Measurements from ENCODE around the gene DNAJB4. TPM values are rescaled to one million over a fixed set of nuclear protein-coding genes. Genes with fewer than 3 reads are reported as not detected.
"Not testable (repeated sequence)": the region's sequence is repeated elsewhere in the genome, so short reads cannot be mapped to it uniquely, and the experiment has no call there.

The DNAJB4 gene
- polyA plus RNA-seq, 4 donors, result 3.8 to 25.6 (median 8.5) TPM

- FAIRE-seq, result no peak
- H3K4me1 ChIP-seq (ENCODE audit: control insufficient read depth in 3 of 3, insufficient read depth in 2 of 3, low read depth in 1 of 3, low read length in 2 of 3), result peaks cover 0 to 13% (median 0%) of the 10 kb centered on the region in 3 donors
- 77 to 93% (median 89%) methylated on average over 4 of the region's 4 CpGs for WGBS, 3 donors
Observed at GRCh38 chr1:78007677-78008341, 3.1 kb downstream of the DNAJB4 start.

GRCh38 chr1:78009276-78009675, 4.5 kb downstream of the DNAJB4 start:
- FAIRE-seq, result no peak
- no peaks in the 10 kb centered on the region for H3K27me3 ChIP-seq (ENCODE audit: control insufficient read depth in 3 of 3, insufficient read depth in 3 of 3, low read length in 3 of 3)
- H3K36me3 ChIP-seq (ENCODE audit: control insufficient read depth in 3 of 3, insufficient read depth in 2 of 3, low read depth in 1 of 3, low read length in 3 of 3), result peaks cover 0 to 6% (median 0%) of the 10 kb centered on the region in 3 donors
- H3K4me1 ChIP-seq (ENCODE audit: control insufficient read depth in 3 of 3, insufficient read depth in 2 of 3, low read depth in 1 of 3, low read length in 2 of 3), result peaks cover 0 to 13% (median 0%) of the 10 kb centered on the region in 3 donors
- H3K4me3 ChIP-seq (ENCODE audit: low read depth in 1 of 3, low read length in 3 of 3), result no peak overlapping the region
- DNase-seq, result no peak
- no peaks in the 10 kb centered on the region for H3K9me3 ChIP-seq (ENCODE audit: control insufficient read depth in 2 of 2, insufficient read depth in 1 of 2, low read depth in 1 of 2, low read length in 1 of 2)
- no peak overlapping the region for H3K27ac ChIP-seq (ENCODE audit: low read depth in 1 of 3, low read length in 2 of 3)
- WGBS, 3 donors, result 84 to 94% (median 89%) methylated on average over 3 of the region's 3 CpGs

More at GRCh38 chr1:78007677-78008341, 3.1 kb downstream of the DNAJB4 start:
- Histone ChIP-seq H3K27me3 (ENCODE audit: control insufficient read depth in 3 of 3, insufficient read depth in 3 of 3, low read length in 3 of 3) (no peaks in the 10 kb centered on the region), H3K4me3 (ENCODE audit: low read depth in 1 of 3, low read length in 3 of 3) (no peak overlapping the region), H3K9me3 (ENCODE audit: control insufficient read depth in 2 of 2, insufficient read depth in 1 of 2, low read depth in 1 of 2, low read length in 1 of 2) (no peaks in the 10 kb centered on the region), H3K36me3 (ENCODE audit: control insufficient read depth in 3 of 3, insufficient read depth in 2 of 3, low read depth in 1 of 3, low read length in 3 of 3) (no peaks in the 10 kb centered on the region), H3K27ac (ENCODE audit: low read depth in 1 of 3, low read length in 2 of 3) (no peak overlapping the region)
- DNase-seq, result no peak

GRCh38 chr1:78009836-78010235, 5.1 kb downstream of the DNAJB4 start:
- no peak overlapping the region for H3K4me3 ChIP-seq (ENCODE audit: low read depth in 1 of 3, low read length in 3 of 3)
- no peak for FAIRE-seq
- DNase-seq, result no peak
- H3K27me3 ChIP-seq (ENCODE audit: control insufficient read depth in 3 of 3, insufficient read depth in 3 of 3, low read length in 3 of 3), result no peaks in the 10 kb centered on the region
- H3K4me1 ChIP-seq (ENCODE audit: control insufficient read depth in 3 of 3, insufficient read depth in 2 of 3, low read depth in 1 of 3, low read length in 2 of 3), result peaks cover 0 to 13% (median 0%) of the 10 kb centered on the region in 3 donors
- no peaks in the 10 kb centered on the region for H3K9me3 ChIP-seq (ENCODE audit: control insufficient read depth in 2 of 2, insufficient read depth in 1 of 2, low read depth in 1 of 2, low read length in 1 of 2)
- WGBS, 3 donors, result 76 to 85% (median 82%) methylated on average over 3 of the region's 3 CpGs
- no peak overlapping the region for H3K27ac ChIP-seq (ENCODE audit: low read depth in 1 of 3, low read length in 2 of 3)
- H3K36me3 ChIP-seq (ENCODE audit: control insufficient read depth in 3 of 3, insufficient read depth in 2 of 3, low read depth in 1 of 3, low read length in 3 of 3), result peaks cover 0 to 10% (median 0%) of the 10 kb centered on the region in 3 donors

- Histone ChIP-seq H3K36me3 (ENCODE audit: control insufficient read depth in 3 of 3, insufficient read depth in 2 of 3, low read depth in 1 of 3, low read length in 3 of 3) (peaks cover 0 to 10% (median 0%) of the 10 kb centered on the region in 3 donors), H3K4me1 (ENCODE audit: control insufficient read depth in 3 of 3, insufficient read depth in 2 of 3, low read depth in 1 of 3, low read length in 2 of 3) (peaks cover 0 to 11% (median 0%) of the 10 kb centered on the region in 3 donors), H3K27ac (ENCODE audit: low read depth in 1 of 3, low read length in 2 of 3) (peak overlapping the region in 1 of 3 donors; percentile 59), H3K9me3 (ENCODE audit: control insufficient read depth in 2 of 2, insufficient read depth in 1 of 2, low read depth in 1 of 2, low read length in 1 of 2) (no peaks in the 10 kb centered on the region), H3K4me3 (ENCODE audit: low read depth in 1 of 3, low read length in 3 of 3) (no peak overlapping the region), H3K27me3 (ENCODE audit: control insufficient read depth in 3 of 3, insufficient read depth in 3 of 3, low read length in 3 of 3) (no peaks in the 10 kb centered on the region)
- FAIRE-seq (peak; percentile 44), DNase-seq (peak in 1 of 2 donors; percentile 34)
- WGBS, 3 donors, result 80 to 99% (median 96%) methylated on average over 2 of the region's 2 CpGs
Observed at GRCh38 chr1:78011050-78011449, 6.3 kb downstream of the DNAJB4 start.

GRCh38 chr1:78015148-78015547, 10.4 kb downstream of the DNAJB4 start:
- Histone ChIP-seq H3K36me3 (ENCODE audit: control insufficient read depth in 3 of 3, insufficient read depth in 2 of 3, low read depth in 1 of 3, low read length in 3 of 3) (peaks cover 0 to 12% (median 0%) of the 10 kb centered on the region in 3 donors), H3K4me3 (ENCODE audit: low read depth in 1 of 3, low read length in 3 of 3) (no peak overlapping the region), H3K27me3 (ENCODE audit: control insufficient read depth in 3 of 3, insufficient read depth in 3 of 3, low read length in 3 of 3) (no peaks in the 10 kb centered on the region), H3K9me3 (ENCODE audit: control insufficient read depth in 2 of 2, insufficient read depth in 1 of 2, low read depth in 1 of 2, low read length in 1 of 2) (no peaks in the 10 kb centered on the region), H3K4me1 (ENCODE audit: control insufficient read depth in 3 of 3, insufficient read depth in 2 of 3, low read depth in 1 of 3, low read length in 2 of 3) (peaks cover 0 to 8% (median 0%) of the 10 kb centered on the region in 3 donors), H3K27ac (ENCODE audit: low read depth in 1 of 3, low read length in 2 of 3) (no peak overlapping the region)
- FAIRE-seq (no peak), DNase-seq (no peak)

GRCh38 chr1:78019024-78019423, 14.3 kb downstream of the DNAJB4 start:
- Histone ChIP-seq H3K27me3 (ENCODE audit: control insufficient read depth in 3 of 3, insufficient read depth in 3 of 3, low read length in 3 of 3) (no peaks in the 10 kb centered on the region), H3K27ac (ENCODE audit: low read depth in 1 of 3, low read length in 2 of 3) (no peak overlapping the region), H3K4me3 (ENCODE audit: low read depth in 1 of 3, low read length in 3 of 3) (no peak overlapping the region), H3K4me1 (ENCODE audit: control insufficient read depth in 3 of 3, insufficient read depth in 2 of 3, low read depth in 1 of 3, low read length in 2 of 3) (no peaks in the 10 kb centered on the region), H3K9me3 (ENCODE audit: control insufficient read depth in 2 of 2, insufficient read depth in 1 of 2, low read depth in 1 of 2, low read length in 1 of 2) (peaks cover 0 to 7% of the 10 kb centered on the region in 2 donors), H3K36me3 (ENCODE audit: control insufficient read depth in 3 of 3, insufficient read depth in 2 of 3, low read depth in 1 of 3, low read length in 3 of 3) (peaks cover 0 to 11% (median 0%) of the 10 kb centered on the region in 3 donors)
- FAIRE-seq (no peak), DNase-seq (no peak)
- 86 to 100% (median 100%) methylated on average over 1 of the region's 1 CpG for WGBS, 3 donors

- not testable (repeated sequence) for FAIRE-seq; H3K4me3 ChIP-seq (ENCODE audit: low read depth in 1 of 3, low read length in 3 of 3); DNase-seq; H3K4me1 ChIP-seq (ENCODE audit: control insufficient read depth in 3 of 3, insufficient read depth in 2 of 3, low read depth in 1 of 3, low read length in 2 of 3); H3K27me3 ChIP-seq (ENCODE audit: control insufficient read depth in 3 of 3, insufficient read depth in 3 of 3, low read length in 3 of 3); H3K9me3 ChIP-seq (ENCODE audit: control insufficient read depth in 2 of 2, insufficient read depth in 1 of 2, low read depth in 1 of 2, low read length in 1 of 2); H3K27ac ChIP-seq (ENCODE audit: low read depth in 1 of 3, low read length in 2 of 3); H3K36me3 ChIP-seq (ENCODE audit: control insufficient read depth in 3 of 3, insufficient read depth in 2 of 3, low read depth in 1 of 3, low read length in 3 of 3)
- WGBS, 3 donors, result 91 to 97% (median 95%) methylated on average over 4 of the region's 4 CpGs
Observed at GRCh38 chr1:78021134-78021533, 16.4 kb downstream of the DNAJB4 start.

GRCh38 chr1:78029793-78030192, 25.1 kb downstream of the DNAJB4 start:
- Histone ChIP-seq H3K27me3 (ENCODE audit: control insufficient read depth in 3 of 3, insufficient read depth in 3 of 3, low read length in 3 of 3) (no peaks in the 10 kb centered on the region), H3K9me3 (ENCODE audit: control insufficient read depth in 2 of 2, insufficient read depth in 1 of 2, low read depth in 1 of 2, low read length in 1 of 2) (peaks cover 0 to 2% of the 10 kb centered on the region in 2 donors), H3K4me3 (ENCODE audit: low read depth in 1 of 3, low read length in 3 of 3) (no peak overlapping the region), H3K4me1 (ENCODE audit: control insufficient read depth in 3 of 3, insufficient read depth in 2 of 3, low read depth in 1 of 3, low read length in 2 of 3) (peaks cover 0 to 2% (median 0%) of the 10 kb centered on the region in 3 donors), H3K36me3 (ENCODE audit: control insufficient read depth in 3 of 3, insufficient read depth in 2 of 3, low read depth in 1 of 3, low read length in 3 of 3) (no peaks in the 10 kb centered on the region), H3K27ac (ENCODE audit: low read depth in 1 of 3, low read length in 2 of 3) (no peak overlapping the region)
- no peak for DNase-seq
- WGBS, 3 donors, result 81 to 90% (median 85%) methylated on average over 4 of the region's 4 CpGs
- FAIRE-seq, result no peak

Measured in small intestine (tissue), 7 donors.